Epithelial cell of esophagus (primary cell): ENCODE data around the gene TMEM63C.

Experiments used
- DNase-seq: peaks from one replicate; pipeline ENCODE4 v3.0.0; 2010; ENCODE audit warnings: low read depth
- H3K4me3 ChIP-seq: 2 replicates; pipeline ENCODE4 v1.5.1; 2011; ENCODE audit warnings: mild to moderate bottlenecking, low read length, control low read depth
- CTCF ChIP-seq: IDR thresholded peaks from 2 replicates; pipeline ENCODE4 v1.5.1; 2011; ENCODE audit warnings: low read depth, mild to moderate bottlenecking, low read length, control low read depth, inconsistent platforms; ENCODE audit not compliant: insufficient read depth; ENCODE audit errors: missing control alignments

TMEM63C gene

DNA sequence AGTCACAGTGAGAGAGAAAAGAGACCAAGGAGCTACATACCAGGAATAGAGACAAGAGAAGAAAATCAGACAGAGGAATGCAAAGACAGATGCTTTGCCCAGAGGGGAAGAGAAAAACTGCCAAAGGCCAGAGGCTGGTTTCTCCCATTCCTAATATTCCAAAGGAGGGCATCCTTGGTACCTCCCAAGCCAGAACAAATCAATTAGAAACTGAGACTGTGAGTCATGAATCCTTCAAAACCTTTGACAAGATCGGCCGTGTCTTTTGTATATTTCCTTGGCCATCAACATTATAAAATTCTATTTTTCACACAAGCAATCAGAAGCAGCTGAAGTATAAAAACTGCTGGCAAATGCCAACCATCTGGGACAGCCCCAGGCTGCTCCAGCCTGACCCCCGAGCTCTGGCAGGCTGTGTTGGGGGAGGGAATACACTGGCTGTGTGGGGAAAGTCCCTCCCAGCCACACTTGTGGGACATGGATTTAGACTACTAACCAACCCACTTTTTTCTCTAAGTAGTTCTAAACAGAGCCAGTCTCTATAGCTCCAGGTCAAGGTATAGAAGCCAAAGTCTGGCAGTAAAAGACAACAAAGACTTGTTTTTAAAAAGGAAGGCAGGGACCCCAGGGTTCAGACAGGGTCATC is 125.4 kb downstream of the TMEM63C start:
- DNase-seq, result no peak
- H3K4me3 ChIP-seq, result no peak overlapping the region
- TF ChIP-seq CTCF, result no peak
